Caco-2 (cell line): ENCODE measurements around the gene KCNE3. TPM values are rescaled to one million over a fixed set of nuclear protein-coding genes. Genes with fewer than 3 reads are reported as not detected.
"Not testable (repeated sequence)": the region's sequence is repeated elsewhere in the genome, so short reads cannot be mapped to it uniquely, and the experiment has no call there.

Experiments used
- BruUV-seq: library from RNA; stranded (reverse); fragments of 400-500 nt; replicated peaks from 2 replicates; lab custom pipeline; 2021; lab: Mats Ljungman, UMichigan
- CTCF ChIA-PET: fragments of 300-600 bp; sonication (Branson Sonifier 250); formaldehyde crosslinking; loops from one replicate; lab custom pipeline; 2022; ENCODE audit warnings: antibody characterized with exemption; lab: Charles Lee
- POLR2A ChIA-PET: fragments of 300-600 bp; sonication (Branson Sonifier 250); formaldehyde crosslinking; loops from one replicate; lab custom pipeline; 2022; ENCODE audit warnings: antibody characterized with exemption; lab: Charles Lee
- DNase-seq, 2 experiments: peaks; one replicate each; pipeline versions ENCODE4 v3.0.0 to v3.0.0-alpha.2; 2020 to 2022
- H3K27me3 ChIP-seq: replicated peaks from 2 replicates; pipeline ENCODE4 v1.6.0; 2011; ENCODE audit warnings: low read length; ENCODE audit not compliant: control insufficient read depth, insufficient read depth
- H3K36me3 ChIP-seq: 2 replicates; pipeline ENCODE4 v1.5.1; 2011; ENCODE audit warnings: low read length; ENCODE audit not compliant: control insufficient read depth, insufficient read depth
- H3K4me1 ChIP-seq: fragments of 250-450 bp; sonication (Bioruptor Pico); 2 replicates; pipeline ENCODE4 v1.5.1; 2020; ENCODE audit warnings: mild to moderate bottlenecking
- H3K4me3 ChIP-seq: 2 replicates; pipeline ENCODE4 v1.5.1; 2011; ENCODE audit warnings: low read depth, mild to moderate bottlenecking, control low read depth, low read length
- H3K9me3 ChIP-seq: fragments of 250-450 bp; sonication (Bioruptor Pico); 2 replicates; pipeline ENCODE4 v1.5.1; 2020; ENCODE audit warnings: mild to moderate bottlenecking, moderate library complexity
- H3K27ac Mint-ChIP-seq: one replicate; pipeline ENCODE4 v1.8.0; 2022; ENCODE audit warnings: mixed read lengths; ENCODE audit not compliant: unreplicated experiment
- H3K27me3 Mint-ChIP-seq: one replicate; pipeline ENCODE4 v1.8.0; 2022; ENCODE audit warnings: mixed read lengths; ENCODE audit not compliant: insufficient read depth, unreplicated experiment
- H3K36me3 Mint-ChIP-seq: one replicate; pipeline ENCODE4 v1.8.0; 2022; ENCODE audit warnings: mild to moderate bottlenecking, mixed read lengths; ENCODE audit not compliant: insufficient read depth, unreplicated experiment
- H3K4me1 Mint-ChIP-seq: one replicate; pipeline ENCODE4 v1.8.0; 2022; ENCODE audit warnings: low read depth, mixed read lengths; ENCODE audit not compliant: unreplicated experiment
- H3K4me3 Mint-ChIP-seq: one replicate; pipeline ENCODE4 v1.8.0; 2022; ENCODE audit warnings: mild to moderate bottlenecking, moderate library complexity, mixed read lengths; ENCODE audit not compliant: unreplicated experiment
- H3K9me3 Mint-ChIP-seq: one replicate; pipeline ENCODE4 v1.8.0; 2022; ENCODE audit warnings: mixed read lengths; ENCODE audit not compliant: unreplicated experiment
- intact Hi-C: fragments of 100-400 bp; cut with micrococcal nuclease; formaldehyde crosslinking; loops from one replicate; pipeline ENCODE4 v1.10.0; 2022; ENCODE audit not compliant: unreplicated experiment
- total RNA-seq: library from RNA; stranded (reverse); gene quantifications from 2 replicates; pipeline ENCODE4 v1.2.3, GENCODE V29; 2022
- TF ChIP-seq, protein P1 (sequence below), 2 experiments: fragments of 200-600 bp in 1 of 2; IDR thresholded peaks; 1 replicate in 1 of 2; 2 replicates in 1 of 2; pipeline versions ENCODE4 v1.5.1 to v1.8.0; 2011 to 2022; ENCODE audit warnings: antibody characterized with exemption in 1 of 2, control low read depth in 1 of 2, inconsistent platforms in 1 of 2, low read depth in 1 of 2, low read length in 1 of 2, mild to moderate bottlenecking in 1 of 2, moderate library complexity in 1 of 2; ENCODE audit not compliant: insufficient read depth in 1 of 2, severe bottlenecking in 1 of 2, unreplicated experiment in 1 of 2

Gene KCNE3
- total RNA-seq, 1 experiment from 2014 or later, result 58.2 TPM

DNA sequence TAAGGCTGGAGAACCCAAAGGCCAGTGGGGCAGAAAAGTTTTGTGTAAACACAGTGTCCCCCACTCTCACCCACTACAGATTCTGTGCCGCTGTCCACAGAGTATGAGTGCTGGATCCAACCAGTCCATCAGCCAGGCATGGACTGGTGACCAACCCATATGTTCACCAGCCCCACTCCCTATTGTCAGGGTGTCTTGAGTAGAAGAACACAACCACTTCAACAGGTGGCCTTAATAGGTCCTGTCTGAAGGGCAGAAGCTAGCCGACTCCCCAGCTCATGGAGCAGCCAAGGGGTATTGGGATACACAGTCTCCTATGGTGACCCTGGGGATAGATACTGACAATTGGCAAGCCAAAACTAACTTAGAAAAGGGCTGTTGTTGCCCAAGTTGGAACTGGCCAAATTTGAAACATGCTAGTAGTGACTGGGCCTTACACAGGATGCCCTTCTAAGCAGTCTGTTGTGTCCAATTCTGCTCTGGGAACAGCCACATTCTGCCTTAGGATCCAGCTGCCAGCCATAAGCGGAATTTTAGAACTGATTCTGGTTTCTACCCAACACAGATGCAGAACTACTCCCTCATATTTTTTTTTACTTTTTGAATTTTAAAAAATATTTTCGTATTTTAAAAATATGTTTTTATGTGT is 49.4 kb downstream of the KCNE3 start:
- intact Hi-C loops, result no loop called here
- no peak overlapping the region for H3K4me3 ChIP-seq
- H3K4me3 Mint-ChIP-seq, result no peak overlapping the region
- peaks cover 22% of the 10 kb centered on the region for H3K4me1 ChIP-seq
- ChIA-PET POLR2A (no interaction called here), CTCF (no interaction called here)
- H3K36me3 ChIP-seq, result no peaks in the 10 kb centered on the region
- peaks cover 11% of the 10 kb centered on the region for H3K4me1 Mint-ChIP-seq
- BruUV-seq, result no TSS peak
- H3K9me3 Mint-ChIP-seq, result no peaks in the 10 kb centered on the region
- TF ChIP-seq, protein P1, sequence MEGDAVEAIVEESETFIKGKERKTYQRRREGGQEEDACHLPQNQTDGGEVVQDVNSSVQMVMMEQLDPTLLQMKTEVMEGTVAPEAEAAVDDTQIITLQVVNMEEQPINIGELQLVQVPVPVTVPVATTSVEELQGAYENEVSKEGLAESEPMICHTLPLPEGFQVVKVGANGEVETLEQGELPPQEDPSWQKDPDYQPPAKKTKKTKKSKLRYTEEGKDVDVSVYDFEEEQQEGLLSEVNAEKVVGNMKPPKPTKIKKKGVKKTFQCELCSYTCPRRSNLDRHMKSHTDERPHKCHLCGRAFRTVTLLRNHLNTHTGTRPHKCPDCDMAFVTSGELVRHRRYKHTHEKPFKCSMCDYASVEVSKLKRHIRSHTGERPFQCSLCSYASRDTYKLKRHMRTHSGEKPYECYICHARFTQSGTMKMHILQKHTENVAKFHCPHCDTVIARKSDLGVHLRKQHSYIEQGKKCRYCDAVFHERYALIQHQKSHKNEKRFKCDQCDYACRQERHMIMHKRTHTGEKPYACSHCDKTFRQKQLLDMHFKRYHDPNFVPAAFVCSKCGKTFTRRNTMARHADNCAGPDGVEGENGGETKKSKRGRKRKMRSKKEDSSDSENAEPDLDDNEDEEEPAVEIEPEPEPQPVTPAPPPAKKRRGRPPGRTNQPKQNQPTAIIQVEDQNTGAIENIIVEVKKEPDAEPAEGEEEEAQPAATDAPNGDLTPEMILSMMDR (IDR thresholded peaks at IDR 0.05; ENCODE audit: insufficient read depth in 1 of 2, low read depth in 1 of 2, low read length in 1 of 2, severe bottlenecking in 1 of 2, unreplicated experiment in 1 of 2), result no peak
- H3K27ac Mint-ChIP-seq, result peak overlapping the region; percentile 21
- no peaks in the 10 kb centered on the region for H3K27me3 ChIP-seq
- H3K27me3 Mint-ChIP-seq, result peaks cover 3% of the 10 kb centered on the region
- peak in 1 of 2 experiments; percentile 21 for DNase-seq
- no peaks in the 10 kb centered on the region for H3K36me3 Mint-ChIP-seq
- no peaks in the 10 kb centered on the region for H3K9me3 ChIP-seq

DNA sequence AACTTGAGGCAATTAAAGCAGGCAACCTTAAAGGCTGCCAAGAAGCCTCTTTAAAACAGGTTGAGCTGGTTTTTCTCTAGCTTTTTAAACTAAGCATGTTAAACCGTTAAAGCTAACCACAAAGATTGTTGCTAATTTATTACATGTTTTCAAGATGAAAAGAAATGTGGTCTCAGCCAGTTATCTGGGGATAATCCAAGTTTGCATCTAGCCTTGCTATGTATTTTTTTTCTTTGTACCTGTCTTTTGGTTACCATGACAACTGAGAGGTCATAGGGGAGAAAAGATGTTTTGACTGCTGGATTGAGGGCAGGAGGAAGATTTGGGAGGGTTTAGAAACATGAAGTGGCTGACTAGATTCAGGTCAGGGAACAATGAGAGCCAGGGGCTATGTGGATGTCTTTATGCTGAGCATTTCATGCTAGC is 50.0 kb downstream of the KCNE3 start:
- POLR2A ChIA-PET, result no interaction called here
- Histone ChIP-seq H3K36me3 (no peaks in the 10 kb centered on the region), H3K27me3 (no peaks in the 10 kb centered on the region), H3K4me1 (peaks cover 22% of the 10 kb centered on the region), H3K4me3 (no peak overlapping the region), H3K9me3 (no peaks in the 10 kb centered on the region)
- CTCF ChIA-PET, result no interaction called here
- Mint-ChIP-seq H3K9me3 (no peaks in the 10 kb centered on the region), H3K4me3 (no peak overlapping the region), H3K27ac (peak overlapping the region; percentile 21), H3K4me1 (peaks cover 17% of the 10 kb centered on the region), H3K36me3 (no peaks in the 10 kb centered on the region), H3K27me3 (peaks cover 3% of the 10 kb centered on the region)
- BruUV-seq, result no TSS peak
- TF ChIP-seq, protein P1 (IDR thresholded peaks at IDR 0.05; ENCODE audit: insufficient read depth in 1 of 2, low read depth in 1 of 2, low read length in 1 of 2, severe bottlenecking in 1 of 2, unreplicated experiment in 1 of 2), result no peak
- peak in 1 of 2 experiments; percentile 19 for DNase-seq
- intact Hi-C loops, result no loop called here

DNA sequence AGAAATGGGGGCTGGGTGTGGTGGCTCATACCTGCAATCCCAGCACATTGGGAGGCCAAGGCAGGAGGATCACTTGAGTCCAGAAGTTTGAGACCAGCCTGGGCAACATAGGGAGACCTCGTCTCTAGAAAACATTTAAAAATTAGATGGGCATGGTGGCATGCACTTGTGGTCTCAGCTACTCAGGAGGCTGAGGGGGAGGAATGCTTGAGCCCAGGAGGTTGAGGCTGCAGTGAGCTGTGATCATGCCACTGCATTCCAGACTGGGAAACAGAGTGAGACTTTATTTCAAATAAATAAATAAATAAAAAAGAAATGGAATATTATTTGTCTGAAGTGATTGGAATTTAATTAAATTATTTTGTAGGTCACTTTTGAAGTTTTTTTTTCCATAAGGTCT is 50.4 kb downstream of the KCNE3 start:
- H3K9me3 ChIP-seq, H3K36me3 Mint-ChIP-seq, H3K27me3 Mint-ChIP-seq, H3K4me3 ChIP-seq, CTCF ChIA-PET, H3K27me3 ChIP-seq, intact Hi-C loops, H3K9me3 Mint-ChIP-seq, POLR2A ChIA-PET, H3K36me3 ChIP-seq, H3K4me3 Mint-ChIP-seq, BruUV-seq, DNase-seq: not testable (repeated sequence)
- H3K4me1 ChIP-seq, result peaks cover 22% of the 10 kb centered on the region
- peaks cover 18% of the 10 kb centered on the region for H3K4me1 Mint-ChIP-seq
- H3K27ac Mint-ChIP-seq, result peak overlapping the region; percentile 21
